ACHN (cell line): ENCODE measurements around the gene PIP4K2B.

Source experiments
- DNase-seq: peaks from one replicate; pipeline ENCODE4 v3.0.0-alpha.2; 2015
- in situ Hi-C: cut with HindIII; loops from 2 replicates; pipeline ENCODE4 v1.10.0; 2017; ENCODE audit warnings: low sequenced_read_pairs, low pct_ligation_motif_present, low pct_unique_long_range_greater_than_20kb

The PIP4K2B gene

GRCh38 chr17:38748149-38748891 lies 51.0 kb downstream of the PIP4K2B start, which contains the start of gene PCGF2:
Gene PCGF2 (minus strand): TSS chr17:38748336. CDS start chr17:38740402, 7,934 bp downstream.
- DNase-seq = peak; percentile 96
- in situ Hi-C loops = no loop called here

- in situ Hi-C loops = no loop called here
- peak; percentile 48 for DNase-seq
These were observed 51.8 kb downstream of the PIP4K2B start for GRCh38 chr17:38747463-38748148.

GRCh38 chr17:38746849-38747462 lies 52.4 kb downstream of the PIP4K2B start:
- in situ Hi-C loops = no loop called here
- no peak for DNase-seq

- in situ Hi-C loops = no loop called here
- DNase-seq = no peak
These were observed 53.1 kb downstream of the PIP4K2B start for GRCh38 chr17:38746004-38746848.

- in situ Hi-C loops = no loop called here
- DNase-seq = no peak
These were observed 53.8 kb downstream of the PIP4K2B start for GRCh38 chr17:38745545-38745944.

GRCh38 chr17:38743556-38744171 lies 55.7 kb downstream of the PIP4K2B start:
- no peak for DNase-seq
- in situ Hi-C loops = no loop called here

- DNase-seq = no peak
- in situ Hi-C loops = no loop called here
These were observed 56.7 kb downstream of the PIP4K2B start for GRCh38 chr17:38742411-38743308.

GRCh38 chr17:38741921-38742410 lies 57.4 kb downstream of the PIP4K2B start:
- no peak for DNase-seq
- in situ Hi-C loops = no loop called here

GRCh38 chr17:38741461-38741860 lies 57.9 kb downstream of the PIP4K2B start:
- in situ Hi-C loops = no loop called here

GRCh38 chr17:38740806-38741205 lies 58.5 kb downstream of the PIP4K2B start:
- in situ Hi-C loops = no loop called here
- no peak for DNase-seq

More at GRCh38 chr17:38741461-38741860, 57.9 kb downstream of the PIP4K2B start:
- no peak for DNase-seq

GRCh38 chr17:38740044-38740443 lies 59.3 kb downstream of the PIP4K2B start:
- no peak for DNase-seq
- in situ Hi-C loops = no loop called here

- in situ Hi-C loops = no loop called here
- no peak for DNase-seq
These were observed 60.1 kb downstream of the PIP4K2B start for GRCh38 chr17:38739305-38739704.

GRCh38 chr17:38738686-38739085 lies 60.7 kb downstream of the PIP4K2B start:
- DNase-seq = no peak
- in situ Hi-C loops = no loop called here

GRCh38 chr17:38738007-38738662 lies 61.2 kb downstream of the PIP4K2B start:
- in situ Hi-C loops = no loop called here

GRCh38 chr17:38735161-38735997 lies 64.0 kb downstream of the PIP4K2B start:
- in situ Hi-C loops = no loop called here
- peak; percentile 42 for DNase-seq

More at GRCh38 chr17:38738007-38738662, 61.2 kb downstream of the PIP4K2B start:
- DNase-seq = no peak
